Liver (tissue), 9 donors: Measurements from ENCODE around the gene LDLR. TPM values are rescaled to one million over a fixed set of nuclear protein-coding genes. Genes with fewer than 3 reads are reported as not detected.

Source experiments
- DNase-seq: peaks from one replicate; pipeline ENCODE4 v3.0.0-alpha.2; 2017; ENCODE audit warnings: low spot score
- H3K27ac ChIP-seq, 2 donors: one replicate each; pipeline ENCODE4 v1.7.0; 2013; ENCODE audit warnings: inconsistent platforms in 2 of 2, low read length in 2 of 2, control low read depth in 1 of 2, low read depth in 1 of 2, mild to moderate bottlenecking in 1 of 2
- H3K27me3 ChIP-seq, 4 donors: one replicate each; pipeline versions ENCODE4 v1.6.1 to v1.7.0; 2013; ENCODE audit warnings: low read length in 3 of 4, inconsistent platforms in 1 of 4, mild to moderate bottlenecking in 1 of 4, moderate library complexity in 1 of 4; ENCODE audit not compliant: control insufficient read depth in 4 of 4, insufficient read depth in 4 of 4
- H3K36me3 ChIP-seq, 4 donors: one replicate each; pipeline versions ENCODE4 v1.6.1 to v1.7.0; 2013; ENCODE audit warnings: low read length in 3 of 4, mild to moderate bottlenecking in 3 of 4, low read depth in 1 of 4, moderate library complexity in 1 of 4; ENCODE audit not compliant: control insufficient read depth in 4 of 4, insufficient read depth in 3 of 4
- H3K4me1 ChIP-seq, 4 donors: one replicate each; pipeline versions ENCODE4 v1.6.1 to v1.7.0; 2013; ENCODE audit warnings: low read length in 3 of 4, mild to moderate bottlenecking in 3 of 4, moderate library complexity in 1 of 4; ENCODE audit not compliant: control insufficient read depth in 4 of 4, insufficient read depth in 4 of 4
- H3K4me3 ChIP-seq, 3 donors: one replicate each; pipeline versions ENCODE4 v1.6.1 to v1.7.0; 2013; ENCODE audit warnings: low read length in 3 of 3, control low read depth in 1 of 3, low read depth in 1 of 3, mild to moderate bottlenecking in 1 of 3
- H3K9ac ChIP-seq, 2 donors: one replicate each; pipeline ENCODE4 v1.7.0; 2013; ENCODE audit warnings: low read length in 2 of 2, mild to moderate bottlenecking in 2 of 2, moderate library complexity in 2 of 2, control low read depth in 1 of 2, low read depth in 1 of 2
- H3K9me3 ChIP-seq, 4 donors: one replicate each; pipeline versions ENCODE4 v1.6.1 to v1.7.0; 2013; ENCODE audit warnings: low read length in 3 of 4; ENCODE audit not compliant: control insufficient read depth in 4 of 4
- ATF3 ChIP-seq: IDR thresholded peaks from 2 replicates; pipeline ENCODE4 v1.6.1; 2016; ENCODE audit warnings: antibody characterized with exemption
- CTCF ChIP-seq: fragments of 150-350 bp; IDR thresholded peaks from 2 replicates; pipeline ENCODE4 v1.5.1; 2017; ENCODE audit warnings: improper control_type of control experiment, low read depth, low read length; ENCODE audit not compliant: missing input control
- EGR1 ChIP-seq, 2 donors: IDR thresholded peaks; 2 replicates each; pipeline ENCODE4 v1.6.1; 2016 to 2018; ENCODE audit warnings: antibody characterized with exemption in 2 of 2, low read depth in 2 of 2
- FOXA1 ChIP-seq: IDR thresholded peaks from 2 replicates; pipeline ENCODE4 v1.6.1; 2016; ENCODE audit warnings: antibody characterized with exemption
- FOXA2 ChIP-seq: IDR thresholded peaks from 2 replicates; pipeline ENCODE4 v1.6.1; 2016; ENCODE audit warnings: antibody characterized with exemption
- GABPA ChIP-seq, 2 donors: IDR thresholded peaks in 1 of 2; conservative IDR thresholded peaks in 1 of 2; 2 replicates each; pipeline ENCODE4 v1.6.1; 2016; ENCODE audit warnings: antibody characterized with exemption in 2 of 2, mild to moderate bottlenecking in 1 of 2, moderate library complexity in 1 of 2
- HNF4A ChIP-seq, 2 donors: conservative IDR thresholded peaks; 2 replicates each; pipeline ENCODE4 v1.6.1; 2016; ENCODE audit warnings: antibody characterized with exemption in 2 of 2, mild to moderate bottlenecking in 2 of 2
- HNF4G ChIP-seq: IDR thresholded peaks from 2 replicates; pipeline ENCODE4 v1.6.1; 2016; ENCODE audit warnings: antibody characterized with exemption
- JUND ChIP-seq, 2 donors: IDR thresholded peaks; 2 replicates each; pipeline ENCODE4 v1.6.1; 2016; ENCODE audit warnings: antibody characterized with exemption in 2 of 2
- NR2F2 ChIP-seq: IDR thresholded peaks from 2 replicates; pipeline ENCODE4 v1.6.1; 2016; ENCODE audit warnings: antibody characterized with exemption
- RAD21 ChIP-seq, 2 donors: IDR thresholded peaks; 2 replicates each; pipeline ENCODE4 v1.6.1; 2016; ENCODE audit warnings: antibody characterized with exemption in 2 of 2, mild to moderate bottlenecking in 2 of 2
- RXRA ChIP-seq, 2 donors: IDR thresholded peaks; 2 replicates each; pipeline ENCODE4 v1.6.1; 2017 to 2018; ENCODE audit warnings: antibody characterized with exemption in 2 of 2, mild to moderate bottlenecking in 1 of 2
- SP1 ChIP-seq: IDR thresholded peaks from 2 replicates; pipeline ENCODE4 v1.6.1; 2018; ENCODE audit warnings: antibody characterized with exemption, mild to moderate bottlenecking
- TAF1 ChIP-seq: conservative IDR thresholded peaks from 2 replicates; pipeline ENCODE4 v1.6.1; 2016; ENCODE audit warnings: antibody characterized with exemption, mild to moderate bottlenecking
- YY1 ChIP-seq: IDR thresholded peaks from 2 replicates; pipeline ENCODE4 v1.6.1; 2016; ENCODE audit warnings: antibody characterized with exemption, mild to moderate bottlenecking
- WGBS: extraction: QIAGEN DNeasy Blood & Tissue Kit; methylation state at CpG from one replicate; pipeline ENCODE4 v1.1.7; 2013; 5-methylcytosine and 5-hydroxymethylcytosine counted together
- polyA plus RNA-seq, 2 donors: library from polyadenylated mRNA; stranded (reverse) in 1 of 2; unstranded in 1 of 2; fragments of 200-250 nt in 1 of 2; fragments of >200 nt in 1 of 2; fragmentation: Nextera tagmentation in 1 of 2; extraction: Ambion mirVana in 1 of 2; gene quantifications; one replicate each; pipeline versions ENCODE4 v1.2.1 to v1.2.3, GENCODE V29; 2013 to 2015
- total RNA-seq, 2 donors: library from RNA; depleted of rRNA; stranded (reverse); fragments of >200 nt; gene quantifications; one replicate each; pipeline ENCODE4 v1.2.3, GENCODE V29; 2014
- TF ChIP-seq, protein P1 (sequence below): IDR thresholded peaks from 2 replicates; pipeline ENCODE4 v1.6.1; 2016; ENCODE audit warnings: antibody characterized with exemption
- TF ChIP-seq, protein P2 (sequence below): IDR thresholded peaks from 2 replicates; pipeline ENCODE4 v1.6.1; 2016; ENCODE audit warnings: antibody characterized with exemption, mild to moderate bottlenecking
- TF ChIP-seq, protein P3 (sequence below): IDR thresholded peaks from 2 replicates; pipeline ENCODE4 v1.6.1; 2016; ENCODE audit warnings: antibody characterized with exemption
- donor health status: healthy.
- donor health status: healthy.
- donor health status: healthy.
- donor health status: healthy.
- donor health status: healthy.

Gene LDLR
- 100 to 1,000 TPM in 1 of 2 donors, 10 to 100 TPM in 1; 99.5 to 141 TPM for total RNA-seq
- polyA plus RNA-seq, result 10 to 100 TPM; 17.3 to 28.4 TPM

- WGBS, result under 1% methylated on average over 43 of the region's 43 CpGs
- Histone ChIP-seq H3K27me3 (no peaks in the 10 kb centered on the region), H3K36me3 (peaks cover 0 to 3% (median under 1%) of the 10 kb centered on the region in 4 donors), H3K9me3 (no peaks in the 10 kb centered on the region), H3K9ac (peak within 1 kb of the TSS; percentile 87 to 96), H3K27ac (peak within 1 kb of the TSS; percentile 95), H3K4me3 (peak within 1 kb of the TSS; percentile 67 to 78 (median 77)), H3K4me1 (peaks cover 10 to 41% (median 24%) of the 10 kb centered on the region in 4 donors)
- DNase-seq, result peak; percentile 84
- TF ChIP-seq, protein P1, sequence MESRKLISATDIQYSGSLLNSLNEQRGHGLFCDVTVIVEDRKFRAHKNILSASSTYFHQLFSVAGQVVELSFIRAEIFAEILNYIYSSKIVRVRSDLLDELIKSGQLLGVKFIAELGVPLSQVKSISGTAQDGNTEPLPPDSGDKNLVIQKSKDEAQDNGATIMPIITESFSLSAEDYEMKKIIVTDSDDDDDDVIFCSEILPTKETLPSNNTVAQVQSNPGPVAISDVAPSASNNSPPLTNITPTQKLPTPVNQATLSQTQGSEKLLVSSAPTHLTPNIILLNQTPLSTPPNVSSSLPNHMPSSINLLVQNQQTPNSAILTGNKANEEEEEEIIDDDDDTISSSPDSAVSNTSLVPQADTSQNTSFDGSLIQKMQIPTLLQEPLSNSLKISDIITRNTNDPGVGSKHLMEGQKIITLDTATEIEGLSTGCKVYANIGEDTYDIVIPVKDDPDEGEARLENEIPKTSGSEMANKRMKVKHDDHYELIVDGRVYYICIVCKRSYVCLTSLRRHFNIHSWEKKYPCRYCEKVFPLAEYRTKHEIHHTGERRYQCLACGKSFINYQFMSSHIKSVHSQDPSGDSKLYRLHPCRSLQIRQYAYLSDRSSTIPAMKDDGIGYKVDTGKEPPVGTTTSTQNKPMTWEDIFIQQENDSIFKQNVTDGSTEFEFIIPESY, result peak; percentile 46
- peak; percentile 90 for TF ChIP-seq SP1
- TF ChIP-seq JUND (IDR thresholded peaks at IDR 0.05), result peak in 1 of 2 donors; percentile 56
- TF ChIP-seq, protein P2, sequence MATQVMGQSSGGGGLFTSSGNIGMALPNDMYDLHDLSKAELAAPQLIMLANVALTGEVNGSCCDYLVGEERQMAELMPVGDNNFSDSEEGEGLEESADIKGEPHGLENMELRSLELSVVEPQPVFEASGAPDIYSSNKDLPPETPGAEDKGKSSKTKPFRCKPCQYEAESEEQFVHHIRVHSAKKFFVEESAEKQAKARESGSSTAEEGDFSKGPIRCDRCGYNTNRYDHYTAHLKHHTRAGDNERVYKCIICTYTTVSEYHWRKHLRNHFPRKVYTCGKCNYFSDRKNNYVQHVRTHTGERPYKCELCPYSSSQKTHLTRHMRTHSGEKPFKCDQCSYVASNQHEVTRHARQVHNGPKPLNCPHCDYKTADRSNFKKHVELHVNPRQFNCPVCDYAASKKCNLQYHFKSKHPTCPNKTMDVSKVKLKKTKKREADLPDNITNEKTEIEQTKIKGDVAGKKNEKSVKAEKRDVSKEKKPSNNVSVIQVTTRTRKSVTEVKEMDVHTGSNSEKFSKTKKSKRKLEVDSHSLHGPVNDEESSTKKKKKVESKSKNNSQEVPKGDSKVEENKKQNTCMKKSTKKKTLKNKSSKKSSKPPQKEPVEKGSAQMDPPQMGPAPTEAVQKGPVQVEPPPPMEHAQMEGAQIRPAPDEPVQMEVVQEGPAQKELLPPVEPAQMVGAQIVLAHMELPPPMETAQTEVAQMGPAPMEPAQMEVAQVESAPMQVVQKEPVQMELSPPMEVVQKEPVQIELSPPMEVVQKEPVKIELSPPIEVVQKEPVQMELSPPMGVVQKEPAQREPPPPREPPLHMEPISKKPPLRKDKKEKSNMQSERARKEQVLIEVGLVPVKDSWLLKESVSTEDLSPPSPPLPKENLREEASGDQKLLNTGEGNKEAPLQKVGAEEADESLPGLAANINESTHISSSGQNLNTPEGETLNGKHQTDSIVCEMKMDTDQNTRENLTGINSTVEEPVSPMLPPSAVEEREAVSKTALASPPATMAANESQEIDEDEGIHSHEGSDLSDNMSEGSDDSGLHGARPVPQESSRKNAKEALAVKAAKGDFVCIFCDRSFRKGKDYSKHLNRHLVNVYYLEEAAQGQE, result peak; percentile 95
- peak; percentile 85 to 87 for TF ChIP-seq RXRA (IDR thresholded peaks at IDR 0.05)
- TF ChIP-seq RAD21 (IDR thresholded peaks at IDR 0.05), result peak in 1 of 2 donors; percentile 35
- no peak for TF ChIP-seq FOXA1
- peak; percentile 96 for TF ChIP-seq TAF1
- TF ChIP-seq CTCF, result no peak
- no peak for TF ChIP-seq ATF3
- TF ChIP-seq, protein P3, sequence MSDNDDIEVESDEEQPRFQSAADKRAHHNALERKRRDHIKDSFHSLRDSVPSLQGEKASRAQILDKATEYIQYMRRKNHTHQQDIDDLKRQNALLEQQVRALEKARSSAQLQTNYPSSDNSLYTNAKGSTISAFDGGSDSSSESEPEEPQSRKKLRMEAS, result peak; percentile 72
- no peak for TF ChIP-seq HNF4G
- peak; percentile 79 for TF ChIP-seq YY1
- TF ChIP-seq HNF4A (conservative IDR thresholded peaks at IDR 0.05), result peak in 1 of 2 donors; percentile 51
- TF ChIP-seq EGR1 (IDR thresholded peaks at IDR 0.05; ENCODE audit: low read depth in 2 of 2), result peak in 1 of 2 donors; percentile 57
- TF ChIP-seq FOXA2, result no peak
- peak in 1 of 2 donors; percentile 28 for TF ChIP-seq GABPA (IDR thresholded peaks at IDR 0.05 in 1 of 2, conservative IDR thresholded peaks at IDR 0.05 in 1 of 2)
- TF ChIP-seq NR2F2, result peak; percentile 73
Measured at GRCh38 chr19:11089254-11090013, at the start of gene LDLR. TSS of gene LDLR (plus strand) at chr19:11089463. CDS start at chr19:11089549, 86 bp downstream.
